GM19397 (cell line): ENCODE measurements around the gene SORCS1.

ENCODE experiments used
- ATAC-seq: cut with Tn5 transposase; IDR thresholded peaks from one replicate; pipeline ENCODE4 v1.9.1; 2021; ENCODE audit warnings: mild to moderate bottlenecking, moderate library complexity; ENCODE audit not compliant: unreplicated experiment

The SORCS1 gene

DNA sequence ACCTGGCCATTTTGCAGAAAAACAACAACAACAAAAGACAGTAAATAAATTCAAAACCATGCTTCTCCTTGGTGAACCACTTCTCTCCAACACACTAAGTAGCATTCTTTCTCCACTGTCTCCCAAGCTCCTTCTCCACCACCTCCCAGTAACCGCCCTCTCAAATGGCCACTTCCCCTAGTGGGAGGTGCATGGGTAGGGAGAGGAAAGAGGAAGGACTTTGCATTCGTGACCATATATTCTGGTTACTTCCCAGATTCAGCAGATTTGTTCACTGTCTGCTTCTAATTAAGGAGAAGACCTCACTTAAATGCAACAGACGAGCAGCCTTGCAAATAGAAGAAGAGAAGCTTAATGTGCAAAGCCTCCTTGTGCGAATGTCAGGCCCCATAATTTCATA is 166.8 kb downstream of the SORCS1 start:
- no peak for ATAC-seq

DNA sequence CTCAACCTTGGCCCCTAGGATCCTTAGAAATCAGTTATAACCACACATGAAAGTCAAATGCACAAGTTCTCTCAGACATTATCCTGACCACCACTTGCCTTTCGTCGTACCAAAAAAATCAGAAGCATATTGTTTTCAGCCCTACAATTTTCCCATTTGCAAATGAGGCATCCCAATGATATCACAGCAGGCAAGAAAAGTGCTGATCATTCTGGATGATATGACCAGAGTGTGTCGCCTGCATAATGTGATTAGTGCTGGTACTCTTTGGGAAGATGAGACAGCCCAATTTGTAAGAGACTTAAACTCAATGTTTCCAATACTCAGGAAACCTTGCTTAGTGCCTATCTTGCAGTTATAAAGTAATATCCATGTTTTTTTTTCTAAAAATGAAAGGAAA is 168.0 kb downstream of the SORCS1 start:
- no peak for ATAC-seq

DNA sequence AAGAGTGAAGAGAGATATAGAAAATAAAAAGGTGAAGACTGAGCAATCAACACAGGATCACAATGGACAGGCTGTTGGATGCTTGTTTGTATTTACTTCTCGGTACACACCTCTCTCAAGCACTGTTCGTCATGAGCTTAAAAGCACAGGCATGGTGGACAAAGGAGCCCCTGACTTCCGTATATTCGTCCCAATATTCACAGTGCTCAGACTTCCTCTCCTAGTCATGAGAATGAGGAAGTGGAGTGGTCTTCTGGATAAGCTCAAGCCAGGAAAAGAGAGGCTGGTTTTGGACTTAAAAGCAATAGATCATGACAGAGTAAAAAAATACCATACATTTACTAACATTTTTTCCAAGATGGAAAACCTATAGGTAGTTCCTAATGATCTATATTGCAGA is 172.5 kb downstream of the SORCS1 start:
- ATAC-seq, result no peak

DNA sequence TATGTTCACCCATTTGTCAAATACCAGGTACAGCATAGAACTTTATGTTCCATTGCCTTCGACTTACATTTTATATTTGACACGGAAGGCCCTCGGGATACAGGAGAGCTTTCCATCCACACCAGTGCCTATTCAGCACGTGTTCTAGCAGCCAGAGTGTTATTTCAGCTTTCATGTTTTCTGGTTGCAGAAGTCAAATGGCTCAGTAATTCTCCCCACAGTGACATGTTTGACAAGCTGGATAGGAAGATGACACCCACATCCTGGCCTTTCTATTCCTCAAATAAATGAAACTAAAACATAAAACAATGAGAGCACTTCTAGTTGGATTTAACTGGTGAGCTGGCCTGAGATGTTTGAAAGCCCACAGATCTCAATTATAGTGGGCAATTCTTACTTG is 173.4 kb downstream of the SORCS1 start:
- no peak for ATAC-seq

DNA sequence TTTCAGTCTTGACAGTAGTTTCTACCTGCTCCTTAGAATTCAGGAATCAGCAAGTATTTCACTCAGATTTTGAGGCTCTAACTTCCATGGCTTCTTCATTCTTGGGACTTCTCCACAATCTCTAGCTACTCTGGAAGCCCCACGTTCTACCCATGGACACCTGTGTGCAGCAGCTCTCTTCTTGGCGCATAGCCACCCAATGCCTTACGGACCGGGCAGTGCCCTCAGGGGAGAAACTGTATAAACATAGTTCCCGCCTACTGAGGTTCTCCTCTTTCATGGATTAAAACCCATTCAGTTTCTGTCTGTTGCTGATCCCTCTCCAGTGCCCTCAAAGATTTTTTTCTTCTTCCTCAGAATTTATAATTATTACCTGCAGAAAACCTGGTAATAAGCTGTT is 177.1 kb downstream of the SORCS1 start:
- no peak for ATAC-seq

DNA sequence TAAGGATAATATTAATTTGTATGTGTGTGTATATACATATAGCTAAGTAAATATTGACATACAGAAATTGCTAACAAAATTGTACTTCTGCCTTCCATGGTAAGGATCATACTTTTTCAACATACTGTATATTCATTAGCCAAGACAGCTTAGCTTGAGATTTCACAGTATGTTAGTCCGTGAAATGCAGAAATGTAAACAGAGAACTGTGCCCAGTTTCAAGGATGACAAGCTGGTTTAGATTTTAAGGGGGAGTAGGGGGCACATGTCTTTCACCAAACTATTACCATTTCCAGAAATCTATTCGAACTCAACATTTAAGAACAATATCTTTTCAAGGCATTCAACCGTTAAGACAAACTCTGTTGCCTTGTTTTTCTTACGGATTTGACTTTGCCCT is 182.2 kb downstream of the SORCS1 start:
- ATAC-seq, result no peak

DNA sequence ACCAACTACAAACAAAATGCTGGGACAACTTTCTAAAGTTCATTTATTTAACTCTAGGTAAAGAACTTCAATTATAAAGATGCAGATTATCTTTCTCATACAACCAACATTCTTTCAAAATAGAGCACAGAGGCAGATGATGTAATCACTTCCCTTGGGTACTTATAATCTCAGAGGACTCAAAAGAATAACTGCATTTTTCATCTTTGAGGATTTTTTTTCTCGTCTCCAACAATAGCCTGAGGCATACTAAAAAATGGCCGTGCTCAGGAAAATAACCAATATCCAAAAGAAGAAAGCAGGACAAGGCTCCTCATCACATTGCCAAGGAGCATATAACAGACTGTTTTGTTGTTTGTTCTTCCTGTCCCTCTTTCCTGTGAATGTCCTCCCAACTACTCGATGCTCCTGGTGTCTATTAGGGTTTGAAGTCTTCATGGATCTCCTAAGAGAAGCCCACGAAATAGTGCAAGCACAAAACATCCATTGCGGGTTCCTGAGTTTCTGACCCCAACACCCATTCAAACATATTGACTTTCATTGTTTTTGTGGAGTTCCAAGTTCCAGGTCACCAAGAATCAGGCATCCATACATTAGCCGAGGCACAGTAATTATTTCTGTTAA is 182.9 kb downstream of the SORCS1 start:
- ATAC-seq, result no peak

DNA sequence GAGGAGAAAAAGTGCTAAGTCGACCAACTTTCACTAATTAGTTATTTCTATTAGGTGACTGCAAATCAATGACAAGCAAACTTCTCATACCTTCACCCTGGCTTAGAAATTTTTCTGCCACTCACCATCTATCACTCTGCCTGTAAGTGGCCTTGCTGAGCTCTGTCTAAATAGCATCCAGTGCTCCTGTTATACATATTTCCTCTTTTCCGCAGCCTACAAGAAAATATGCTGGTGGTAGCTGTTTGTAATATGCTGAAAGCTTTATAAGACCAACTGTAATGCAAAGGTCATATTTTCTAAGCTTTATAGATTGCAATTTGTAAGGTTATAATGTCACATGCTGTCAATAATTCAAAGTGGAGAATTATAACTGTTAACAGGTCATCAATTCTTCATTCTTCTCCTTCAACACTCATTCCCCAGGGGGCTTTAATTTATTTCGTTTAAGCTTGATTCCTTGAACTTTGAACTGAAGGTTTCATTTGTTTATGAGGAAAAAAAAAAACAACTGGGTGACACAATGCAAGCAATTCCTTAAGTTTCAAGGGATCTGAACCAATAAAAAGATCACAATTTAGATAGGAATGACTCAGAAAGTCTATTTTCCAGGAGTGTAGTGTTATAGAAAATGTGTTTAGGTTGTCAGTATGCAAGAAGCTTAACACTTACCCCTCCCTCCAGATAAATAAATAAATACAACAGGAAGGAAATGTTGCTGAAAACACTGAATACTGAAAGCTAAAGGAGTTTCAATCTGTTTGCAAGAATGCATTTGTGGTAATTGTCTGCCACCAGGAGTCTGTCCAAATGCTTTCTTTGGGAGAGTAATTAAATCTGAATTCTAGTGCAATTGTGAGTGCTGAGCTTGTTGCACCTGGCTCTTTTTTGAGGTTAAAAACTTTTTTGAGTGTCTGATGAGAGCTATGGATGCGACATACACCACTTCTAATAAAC is 183.7 kb downstream of the SORCS1 start:
- peak; percentile 89 for ATAC-seq

DNA sequence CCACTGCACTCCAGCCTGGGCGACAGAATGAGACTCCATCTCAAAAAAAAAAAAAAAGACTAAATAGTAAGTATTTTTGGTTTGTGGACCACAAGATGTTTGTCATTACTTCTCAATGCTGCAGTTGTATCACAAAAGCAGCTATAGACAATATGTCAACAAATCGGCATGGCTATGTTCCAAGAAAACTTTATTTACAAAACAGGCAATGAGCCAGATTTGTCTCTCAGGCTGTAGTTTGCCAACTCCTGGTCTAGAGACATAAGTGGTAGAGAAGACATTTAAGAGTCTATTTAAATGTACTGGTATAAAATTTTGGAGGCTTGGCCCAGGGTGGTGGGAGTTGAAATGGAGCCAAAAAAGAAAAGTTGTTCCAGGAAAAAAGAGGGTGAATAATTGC is 185.8 kb downstream of the SORCS1 start:
- ATAC-seq, result no peak

DNA sequence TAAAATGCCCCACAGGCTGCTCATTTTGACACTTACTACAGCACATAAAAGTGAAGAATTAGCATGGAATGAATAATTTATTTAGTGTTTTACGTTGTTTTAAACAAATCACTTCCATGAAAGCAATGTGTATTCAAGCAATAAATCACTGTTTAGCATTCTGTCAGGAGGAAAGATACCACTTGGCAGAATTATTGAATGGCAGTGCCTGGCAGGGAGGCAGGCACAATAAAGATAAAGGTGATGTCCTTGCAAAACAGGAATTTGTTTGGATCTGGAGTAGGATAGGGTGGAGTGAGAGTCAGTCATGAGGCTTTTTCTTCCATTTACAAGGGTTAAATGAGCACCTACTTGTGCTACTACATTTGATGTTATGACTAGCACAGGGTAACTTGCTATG is 190.8 kb downstream of the SORCS1 start:
- no peak for ATAC-seq

DNA sequence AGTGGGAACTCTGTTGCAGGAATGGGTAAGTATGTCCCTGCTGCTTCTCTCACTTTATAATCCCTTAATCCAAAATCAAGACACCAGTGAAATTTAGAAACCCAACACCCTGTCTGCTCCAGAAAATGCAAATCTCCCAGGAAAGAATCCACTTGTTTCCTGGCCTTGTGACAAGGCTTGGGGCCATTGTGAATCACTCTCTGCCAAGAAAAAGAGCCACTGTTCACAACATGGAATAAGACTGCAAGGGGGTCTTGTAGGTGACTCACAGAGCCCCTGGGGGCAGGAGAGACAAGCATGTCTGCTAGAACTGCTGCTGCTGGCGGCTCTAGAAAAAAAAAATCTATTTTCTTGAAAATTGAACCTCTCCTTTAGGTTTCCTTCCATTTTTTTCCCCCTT is 191.2 kb downstream of the SORCS1 start:
- ATAC-seq, result no peak

DNA sequence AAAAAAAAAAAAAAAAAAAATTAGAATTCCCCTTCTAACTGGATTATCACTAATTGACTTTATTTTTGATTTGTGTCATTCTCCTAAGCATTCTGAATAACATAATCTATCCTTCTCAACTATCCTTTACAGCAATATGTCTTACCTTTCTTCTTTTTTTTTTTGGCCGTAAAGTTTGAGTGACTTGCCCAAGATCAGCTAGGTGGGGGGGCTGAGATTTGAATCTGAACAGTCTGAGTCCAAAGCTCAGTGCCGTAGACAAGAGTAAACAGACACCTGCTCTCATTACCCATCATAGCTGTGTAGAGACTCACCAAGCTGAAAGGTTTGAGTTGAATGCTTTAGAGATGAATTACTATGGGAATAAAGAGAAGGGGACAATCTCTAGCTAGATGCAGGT is 192.1 kb downstream of the SORCS1 start:
- no peak for ATAC-seq

DNA sequence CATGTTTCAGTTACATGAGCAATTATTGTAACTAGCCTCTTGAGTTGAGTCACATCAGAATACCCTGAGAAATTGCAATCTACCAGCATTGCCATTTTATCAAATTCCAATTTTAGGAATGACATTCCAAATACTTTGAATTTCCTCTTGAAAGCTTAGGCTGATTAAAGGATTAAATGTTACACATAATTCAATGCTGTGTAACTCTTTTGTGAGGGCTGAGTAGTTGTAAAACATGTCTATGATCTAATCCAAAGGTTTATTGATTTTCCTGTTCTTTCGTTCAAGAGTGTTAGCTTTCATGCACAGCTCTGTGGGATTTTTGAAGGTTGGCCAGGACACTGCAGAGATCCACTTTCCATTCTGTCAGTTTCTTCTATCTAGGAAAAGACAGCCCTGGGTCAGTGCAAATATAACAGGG is 193.1 kb downstream of the SORCS1 start:
- ATAC-seq, result no peak

DNA sequence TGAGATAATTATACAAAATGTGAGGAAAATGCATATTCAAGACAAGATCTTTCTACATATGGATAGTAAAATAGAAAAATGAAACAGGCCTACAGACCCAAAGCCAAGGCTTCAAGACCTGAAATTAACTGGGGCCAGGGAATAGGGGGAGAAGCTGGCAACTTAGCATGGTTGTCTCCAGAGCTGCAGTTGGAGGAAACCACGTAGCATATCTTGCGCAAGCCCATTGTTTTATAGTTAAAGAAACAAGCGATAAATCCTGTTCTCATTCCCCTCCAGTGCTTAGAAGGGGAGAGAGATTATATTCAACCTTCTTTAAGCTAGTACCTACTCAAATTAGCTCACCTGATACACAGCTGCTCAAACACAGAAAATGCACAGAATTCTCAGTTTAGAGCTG is 197.1 kb downstream of the SORCS1 start:
- no peak for ATAC-seq

DNA sequence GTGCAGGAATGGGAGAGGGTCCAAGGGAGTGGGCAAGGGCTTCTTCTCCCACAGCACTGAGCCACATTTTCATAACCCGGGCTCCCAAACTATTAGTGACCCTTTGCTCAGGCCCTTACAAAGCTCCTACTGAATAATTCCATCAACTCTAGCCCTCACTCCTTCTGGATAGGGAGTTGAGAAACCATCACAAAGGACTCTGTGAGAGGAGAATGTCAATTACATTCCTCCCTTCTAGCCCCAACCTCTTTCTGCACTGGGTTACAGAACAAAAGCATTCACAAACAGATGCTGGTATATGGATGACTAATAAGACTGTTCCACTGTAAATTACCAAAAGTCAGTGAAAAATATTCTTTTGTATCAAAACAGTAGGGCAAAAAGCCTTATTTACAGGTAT is 203.7 kb downstream of the SORCS1 start:
- ATAC-seq, result no peak

DNA sequence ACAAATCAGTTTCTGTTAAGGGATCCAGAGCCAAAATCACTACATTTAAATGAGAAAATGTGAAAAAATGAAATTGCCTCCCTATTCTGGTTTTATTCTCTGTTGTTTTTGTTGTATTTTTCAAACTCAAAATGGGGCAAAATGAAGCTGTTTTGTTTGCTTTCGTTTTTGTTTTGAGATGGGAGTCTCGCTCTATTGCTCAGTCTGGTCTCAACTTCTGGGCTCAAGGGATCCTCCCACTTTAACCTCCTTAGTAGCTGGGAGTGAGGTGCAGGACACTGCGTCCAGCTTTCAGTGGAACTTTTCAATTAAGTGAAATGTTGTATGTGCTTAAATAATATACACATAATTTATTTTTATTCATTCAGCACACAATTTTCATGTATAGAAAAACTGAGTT is 205.0 kb downstream of the SORCS1 start:
- ATAC-seq, result peak; percentile 40

DNA sequence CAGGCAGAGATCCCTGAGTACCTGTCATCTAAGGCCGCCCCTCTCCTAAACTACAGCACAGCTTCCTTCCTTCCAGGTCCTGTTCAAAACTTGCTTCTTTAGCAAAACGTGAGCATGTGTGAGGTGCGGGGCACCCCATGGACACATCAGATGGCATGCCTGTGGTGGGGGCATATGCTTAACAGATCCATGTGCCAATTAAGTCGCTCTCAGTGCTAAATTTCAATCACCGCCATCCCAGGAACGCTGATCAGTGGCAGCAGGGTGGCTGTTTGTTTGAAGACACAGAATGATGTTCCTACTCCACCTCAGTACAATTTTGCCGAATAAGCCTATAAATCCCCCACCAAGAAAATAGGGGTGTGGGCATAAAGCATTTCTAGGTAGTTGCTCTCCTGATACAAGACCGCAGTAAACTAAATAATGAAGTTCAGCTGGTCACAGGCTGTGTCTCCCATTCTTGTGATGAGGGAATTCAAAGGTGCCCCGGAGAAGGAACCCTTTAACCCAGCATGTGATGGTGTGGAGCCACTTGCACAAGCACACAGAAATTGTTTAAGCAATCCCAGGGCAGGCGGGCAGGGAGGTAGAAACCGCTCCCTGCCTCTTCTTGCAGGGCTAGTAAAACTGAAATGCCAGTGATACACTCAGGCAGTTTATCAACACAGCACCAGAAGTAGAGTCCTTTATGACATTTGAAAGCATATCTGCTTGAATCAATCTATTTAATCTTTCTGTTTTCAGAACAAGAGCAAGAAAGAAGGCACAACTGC is 205.7 kb downstream of the SORCS1 start:
- no peak for ATAC-seq

DNA sequence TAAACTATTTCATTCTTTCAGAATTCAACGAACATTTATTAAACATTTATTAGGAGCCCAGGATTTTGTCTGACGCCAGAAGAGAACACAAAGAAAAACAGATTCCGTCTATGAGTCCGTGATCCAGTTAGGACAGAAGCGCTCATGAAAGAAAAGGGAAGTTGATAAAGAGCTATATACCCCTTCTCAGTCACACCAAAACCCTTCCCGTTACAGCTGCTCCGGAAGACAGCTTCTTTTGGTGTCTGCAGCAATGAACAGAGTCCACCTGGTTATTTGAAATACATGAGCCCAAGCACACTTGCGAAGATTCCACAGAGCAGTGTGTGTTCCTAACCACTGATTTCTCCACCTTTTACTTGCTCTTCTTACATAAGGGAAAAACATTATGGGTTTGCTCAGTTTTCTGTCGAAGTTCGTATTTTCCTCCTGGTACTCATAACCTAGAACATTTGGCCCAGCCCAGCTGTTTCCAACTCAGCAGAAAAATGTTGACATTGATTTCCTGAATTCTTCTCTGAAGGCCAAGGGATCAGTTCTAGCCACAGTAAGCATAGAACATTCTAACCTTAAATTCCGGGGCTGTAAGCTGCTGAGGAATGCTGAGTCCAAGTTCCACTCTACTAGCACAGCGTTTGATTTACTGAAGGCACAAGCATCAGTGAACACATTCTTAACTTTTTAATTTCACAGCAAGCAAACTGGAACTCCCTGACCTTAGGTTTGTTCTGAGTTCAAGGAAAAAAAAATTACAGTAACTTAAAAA is 206.5 kb downstream of the SORCS1 start:
- ATAC-seq, result peak; percentile 79

DNA sequence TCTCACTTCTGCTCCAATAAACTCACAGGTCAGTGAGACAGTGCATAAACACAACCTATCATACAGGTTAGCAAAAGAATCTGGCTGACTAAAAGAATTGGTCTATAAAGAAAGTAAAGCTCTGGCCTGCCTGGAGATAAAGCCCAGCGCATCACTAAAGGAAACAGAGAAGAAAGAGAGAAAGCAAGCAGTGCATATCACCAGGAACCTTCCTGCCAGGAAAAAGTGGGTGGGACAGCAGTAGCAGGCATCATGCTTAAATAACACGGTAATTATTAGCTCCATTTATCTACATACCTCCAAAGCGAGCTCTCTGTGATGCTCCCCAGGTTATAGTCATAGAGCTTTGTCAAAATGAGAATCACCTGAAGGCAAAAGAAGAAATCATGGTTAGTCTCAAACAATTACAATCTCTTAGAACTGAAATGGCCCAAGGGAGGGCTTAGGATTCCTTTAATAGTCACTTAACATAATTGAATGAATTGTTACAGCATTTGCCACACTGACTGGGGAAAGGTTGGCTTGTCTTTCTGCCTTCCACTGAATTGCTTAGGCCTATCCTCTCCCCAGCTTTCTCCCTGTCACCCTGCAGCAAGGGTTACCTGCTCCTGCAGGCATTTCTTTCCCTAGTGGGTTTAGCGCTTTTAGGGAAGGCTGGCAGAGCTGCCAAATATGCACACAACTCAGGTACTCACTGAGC is 208.1 kb downstream of the SORCS1 start:
- no peak for ATAC-seq

DNA sequence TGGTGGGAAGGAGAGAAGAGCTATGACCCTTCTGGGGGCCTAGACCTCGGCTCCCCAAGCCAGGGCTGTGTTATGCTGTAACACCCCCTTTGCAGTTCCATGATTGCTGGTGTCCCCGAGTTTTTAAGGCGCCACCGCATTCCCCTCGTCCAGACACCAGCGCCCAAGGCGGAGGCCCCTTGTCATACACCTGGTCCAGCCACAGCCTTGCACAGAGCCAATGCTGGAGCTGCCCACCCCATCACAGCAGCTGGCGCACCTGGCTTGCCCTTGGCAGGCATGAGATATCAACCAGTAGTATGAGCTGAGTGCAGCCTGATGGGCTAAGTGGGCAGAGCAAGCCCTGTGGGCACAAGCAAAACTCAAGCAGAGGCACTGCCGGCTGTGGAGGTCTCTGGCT is 209.4 kb downstream of the SORCS1 start:
- no peak for ATAC-seq
